NOMO-1 treated with DMSO at 0.1 percent for 48 hours (cell line): ENCODE data around the gene PIM2.

ENCODE experiments used
- DNase-seq: peaks from one replicate; lab custom pipeline; 2025; ENCODE audit not compliant: unreplicated experiment; lab: John Stamatoyannopoulos, UW

The PIM2 gene

GRCh38 chrX:48918643-48919340 is at the start of gene PIM2:
Gene PIM2, minus strand, starts transcription at chrX:48919024. Its CDS starts 190 bp downstream, at chrX:48918834.
- DNase-seq: peak; percentile 93

- no peak for DNase-seq
These were observed 49.6 kb upstream of the PIM2 start for GRCh38 chrX:48968377-48968776.

- DNase-seq: no peak
These were observed 48.2 kb upstream of the PIM2 start for GRCh38 chrX:48966796-48967579.

- no peak for DNase-seq
These were observed 47.1 kb upstream of the PIM2 start for GRCh38 chrX:48965959-48966358.

- DNase-seq: no peak
These were observed 42.8 kb upstream of the PIM2 start for GRCh38 chrX:48961585-48962091.

- DNase-seq: peak; percentile 18
These were observed 41.5 kb upstream of the PIM2 start for GRCh38 chrX:48960291-48960690.

GRCh38 chrX:48958635-48959094 is 39.8 kb upstream of the PIM2 start:
- DNase-seq: no peak

GRCh38 chrX:48957827-48958634 is 39.2 kb upstream of the PIM2 start:
- peak; percentile 95 for DNase-seq

GRCh38 chrX:48957477-48957826 is 38.6 kb upstream of the PIM2 start, which contains the start of gene OTUD5:
Gene OTUD5, minus strand, starts transcription at chrX:48957607. Its CDS starts 37 bp downstream, at chrX:48957570.
- DNase-seq: peak; percentile 68

GRCh38 chrX:48956728-48957414 is 38.0 kb upstream of the PIM2 start:
- DNase-seq: no peak

GRCh38 chrX:48948589-48948988 is 29.8 kb upstream of the PIM2 start:
- DNase-seq: no peak

GRCh38 chrX:48945517-48946348 is 26.9 kb upstream of the PIM2 start:
- DNase-seq: peak; percentile 11

GRCh38 chrX:48942895-48943294 is 24.1 kb upstream of the PIM2 start:
- no peak for DNase-seq

GRCh38 chrX:48940404-48940955 is 21.7 kb upstream of the PIM2 start:
- no peak for DNase-seq

- DNase-seq: no peak
These were observed 20.9 kb upstream of the PIM2 start for GRCh38 chrX:48939524-48940228.

GRCh38 chrX:48938721-48939425 is 20.0 kb upstream of the PIM2 start:
- no peak for DNase-seq

GRCh38 chrX:48937054-48937907 is 18.5 kb upstream of the PIM2 start:
- DNase-seq: peak; percentile 87
